ENCODE data around the gene MAST4.

MAST4 gene

GRCh38 chr5:66621736-66622135, 25.5 kb downstream of the MAST4 start:
- no peak overlapping the region for H3K27ac ChIP-seq
- TF ChIP-seq, protein P1, sequence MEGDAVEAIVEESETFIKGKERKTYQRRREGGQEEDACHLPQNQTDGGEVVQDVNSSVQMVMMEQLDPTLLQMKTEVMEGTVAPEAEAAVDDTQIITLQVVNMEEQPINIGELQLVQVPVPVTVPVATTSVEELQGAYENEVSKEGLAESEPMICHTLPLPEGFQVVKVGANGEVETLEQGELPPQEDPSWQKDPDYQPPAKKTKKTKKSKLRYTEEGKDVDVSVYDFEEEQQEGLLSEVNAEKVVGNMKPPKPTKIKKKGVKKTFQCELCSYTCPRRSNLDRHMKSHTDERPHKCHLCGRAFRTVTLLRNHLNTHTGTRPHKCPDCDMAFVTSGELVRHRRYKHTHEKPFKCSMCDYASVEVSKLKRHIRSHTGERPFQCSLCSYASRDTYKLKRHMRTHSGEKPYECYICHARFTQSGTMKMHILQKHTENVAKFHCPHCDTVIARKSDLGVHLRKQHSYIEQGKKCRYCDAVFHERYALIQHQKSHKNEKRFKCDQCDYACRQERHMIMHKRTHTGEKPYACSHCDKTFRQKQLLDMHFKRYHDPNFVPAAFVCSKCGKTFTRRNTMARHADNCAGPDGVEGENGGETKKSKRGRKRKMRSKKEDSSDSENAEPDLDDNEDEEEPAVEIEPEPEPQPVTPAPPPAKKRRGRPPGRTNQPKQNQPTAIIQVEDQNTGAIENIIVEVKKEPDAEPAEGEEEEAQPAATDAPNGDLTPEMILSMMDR (IDR thresholded peaks at IDR 0.05; ENCODE audit: low read depth, low read length, missing control alignments) = no peak
- no peak for DNase-seq
- no peak overlapping the region for H3K4me3 ChIP-seq (ENCODE audit: low read depth, low read length)
- H3K27me3 ChIP-seq (replicated peaks) = no peaks in the 10 kb centered on the region
- no peaks in the 10 kb centered on the region for H3K36me3 ChIP-seq (replicated peaks)
- in situ Hi-C loops (cut with HindIII; ENCODE audit: low pct_ligation_motif_present, low sequenced_read_pairs) = no loop called here

GRCh38 chr5:66628561-66628960, 32.4 kb downstream of the MAST4 start:
- in situ Hi-C loops (cut with HindIII; ENCODE audit: low pct_ligation_motif_present, low sequenced_read_pairs) = no loop called here
- TF ChIP-seq, protein P1 (IDR thresholded peaks at IDR 0.05; ENCODE audit: low read depth, low read length, missing control alignments) = no peak
- H3K27ac ChIP-seq = no peak overlapping the region
- no peak for DNase-seq
- H3K27me3 ChIP-seq (replicated peaks) = no peaks in the 10 kb centered on the region
- H3K4me3 ChIP-seq (ENCODE audit: low read depth, low read length) = no peak overlapping the region
- H3K36me3 ChIP-seq (replicated peaks) = no peaks in the 10 kb centered on the region

DNA sequence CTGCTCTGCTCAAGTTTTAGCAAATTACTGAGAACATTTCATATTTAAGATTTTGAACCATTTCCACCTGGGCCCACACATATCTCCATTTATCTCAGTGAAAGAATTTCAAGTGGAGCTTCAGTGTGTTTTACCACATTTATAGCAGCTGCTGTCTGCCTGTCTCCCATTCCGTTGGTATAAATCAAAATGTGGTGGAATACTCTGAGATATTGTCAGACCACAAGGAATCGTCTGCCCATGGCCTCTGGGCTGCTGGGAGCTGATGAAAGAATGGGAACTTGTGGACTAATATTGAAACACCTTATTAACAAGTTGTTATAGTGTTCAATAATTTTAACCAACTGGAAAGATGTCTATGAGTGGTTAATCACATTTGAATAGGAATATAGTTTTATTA, 33.3 kb downstream of the MAST4 start:
- H3K36me3 ChIP-seq (replicated peaks) = no peaks in the 10 kb centered on the region
- TF ChIP-seq, protein P1 (IDR thresholded peaks at IDR 0.05; ENCODE audit: low read depth, low read length, missing control alignments) = no peak
- no peak for DNase-seq
- no peak overlapping the region for H3K4me3 ChIP-seq (ENCODE audit: low read depth, low read length)
- H3K27ac ChIP-seq = no peak overlapping the region
- in situ Hi-C loops (cut with HindIII; ENCODE audit: low pct_ligation_motif_present, low sequenced_read_pairs) = no loop called here
- no peaks in the 10 kb centered on the region for H3K27me3 ChIP-seq (replicated peaks)

- Histone ChIP-seq H3K27ac (no peak overlapping the region), H3K36me3 (replicated peaks) (no peaks in the 10 kb centered on the region), H3K27me3 (replicated peaks) (no peaks in the 10 kb centered on the region), H3K4me3 (ENCODE audit: low read depth, low read length) (no peak overlapping the region)
- no peak for DNase-seq
- TF ChIP-seq, protein P1 (IDR thresholded peaks at IDR 0.05; ENCODE audit: low read depth, low read length, missing control alignments) = no peak
- in situ Hi-C loops (cut with HindIII; ENCODE audit: low pct_ligation_motif_present, low sequenced_read_pairs) = no loop called here
These were observed 37.6 kb downstream of the MAST4 start for GRCh38 chr5:66633754-66634153.

DNA sequence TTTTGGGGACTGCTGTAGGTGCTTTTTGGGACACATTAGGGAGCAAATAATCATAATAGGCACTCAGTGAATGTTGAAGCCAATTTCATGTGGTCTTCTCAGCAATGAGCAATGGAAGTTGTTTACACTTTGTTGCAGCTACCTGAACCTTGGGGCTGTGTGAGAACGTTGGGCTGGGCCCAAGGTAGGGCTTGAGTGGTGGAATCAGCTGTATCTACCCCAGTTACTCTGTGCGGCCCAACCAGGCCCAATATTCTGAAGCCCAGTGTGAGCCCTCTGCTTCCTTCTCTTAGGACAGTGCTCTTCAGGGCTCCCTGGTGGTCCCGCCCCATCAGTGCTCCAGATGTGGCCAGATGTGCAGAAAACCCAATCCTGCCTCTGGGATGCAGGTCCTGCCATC, 38.4 kb downstream of the MAST4 start:
- no peak for DNase-seq
- no peak overlapping the region for H3K4me3 ChIP-seq (ENCODE audit: low read depth, low read length)
- in situ Hi-C loops (cut with HindIII; ENCODE audit: low pct_ligation_motif_present, low sequenced_read_pairs) = no loop called here
- TF ChIP-seq, protein P1 (IDR thresholded peaks at IDR 0.05; ENCODE audit: low read depth, low read length, missing control alignments) = no peak
- H3K27ac ChIP-seq = no peak overlapping the region
- no peaks in the 10 kb centered on the region for H3K36me3 ChIP-seq (replicated peaks)
- no peaks in the 10 kb centered on the region for H3K27me3 ChIP-seq (replicated peaks)

- TF ChIP-seq, protein P1 (IDR thresholded peaks at IDR 0.05; ENCODE audit: low read depth, low read length, missing control alignments) = no peak
These were observed 41.8 kb downstream of the MAST4 start for GRCh38 chr5:66637994-66638393.

More at GRCh38 chr5:66637994-66638393, 41.8 kb downstream of the MAST4 start:
- no peak overlapping the region for H3K27ac ChIP-seq
- no peak overlapping the region for H3K4me3 ChIP-seq (ENCODE audit: low read depth, low read length)
- H3K36me3 ChIP-seq (replicated peaks) = no peaks in the 10 kb centered on the region
- DNase-seq = no peak
- no peaks in the 10 kb centered on the region for H3K27me3 ChIP-seq (replicated peaks)
- in situ Hi-C loops (cut with HindIII; ENCODE audit: low pct_ligation_motif_present, low sequenced_read_pairs) = no loop called here

Data from brain microvascular endothelial cell (primary cell).